Measurements from ENCODE around the gene MYH2.

MYH2 gene

GRCh38 chr17:10471858-10472257 lies 77.6 kb downstream of the MYH2 start:
- no peak overlapping the region for H3K4me3 ChIP-seq (IDR thresholded peaks at IDR 0.05; ENCODE audit: insufficient read depth, low read depth, low read length)
- H3K4me2 ChIP-seq = no peak overlapping the region
- H2AFZ ChIP-seq (ENCODE audit: low read depth) = no peak overlapping the region
- no peaks in the 10 kb centered on the region for H3K79me2 ChIP-seq (ENCODE audit: insufficient read depth, low read depth)
- H3K9ac ChIP-seq = no peak overlapping the region
- no peaks in the 10 kb centered on the region for H3K27me3 ChIP-seq (ENCODE audit: insufficient read depth, low read depth)
- H3K36me3 ChIP-seq (ENCODE audit: insufficient read depth) = no peaks in the 10 kb centered on the region
- TF ChIP-seq, protein P1, sequence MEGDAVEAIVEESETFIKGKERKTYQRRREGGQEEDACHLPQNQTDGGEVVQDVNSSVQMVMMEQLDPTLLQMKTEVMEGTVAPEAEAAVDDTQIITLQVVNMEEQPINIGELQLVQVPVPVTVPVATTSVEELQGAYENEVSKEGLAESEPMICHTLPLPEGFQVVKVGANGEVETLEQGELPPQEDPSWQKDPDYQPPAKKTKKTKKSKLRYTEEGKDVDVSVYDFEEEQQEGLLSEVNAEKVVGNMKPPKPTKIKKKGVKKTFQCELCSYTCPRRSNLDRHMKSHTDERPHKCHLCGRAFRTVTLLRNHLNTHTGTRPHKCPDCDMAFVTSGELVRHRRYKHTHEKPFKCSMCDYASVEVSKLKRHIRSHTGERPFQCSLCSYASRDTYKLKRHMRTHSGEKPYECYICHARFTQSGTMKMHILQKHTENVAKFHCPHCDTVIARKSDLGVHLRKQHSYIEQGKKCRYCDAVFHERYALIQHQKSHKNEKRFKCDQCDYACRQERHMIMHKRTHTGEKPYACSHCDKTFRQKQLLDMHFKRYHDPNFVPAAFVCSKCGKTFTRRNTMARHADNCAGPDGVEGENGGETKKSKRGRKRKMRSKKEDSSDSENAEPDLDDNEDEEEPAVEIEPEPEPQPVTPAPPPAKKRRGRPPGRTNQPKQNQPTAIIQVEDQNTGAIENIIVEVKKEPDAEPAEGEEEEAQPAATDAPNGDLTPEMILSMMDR (conservative IDR thresholded peaks at IDR 0.05; ENCODE audit: low read depth, low read length) = no peak
- H3K4me1 ChIP-seq (ENCODE audit: low read depth, poor library complexity, severe bottlenecking) = no peaks in the 10 kb centered on the region
- no peak overlapping the region for H3K27ac ChIP-seq
- H4K20me1 ChIP-seq (ENCODE audit: insufficient read depth) = no peaks in the 10 kb centered on the region
